ENCODE measurements around the gene GAB3.
"Not testable (repeated sequence)": the region's sequence is repeated elsewhere in the genome, so short reads cannot be mapped to it uniquely, and the experiment has no call there.

GAB3 gene

GRCh38 chrX:154654925-154655324, 96.0 kb downstream of the GAB3 start:
- DNase-seq: no peak

DNA sequence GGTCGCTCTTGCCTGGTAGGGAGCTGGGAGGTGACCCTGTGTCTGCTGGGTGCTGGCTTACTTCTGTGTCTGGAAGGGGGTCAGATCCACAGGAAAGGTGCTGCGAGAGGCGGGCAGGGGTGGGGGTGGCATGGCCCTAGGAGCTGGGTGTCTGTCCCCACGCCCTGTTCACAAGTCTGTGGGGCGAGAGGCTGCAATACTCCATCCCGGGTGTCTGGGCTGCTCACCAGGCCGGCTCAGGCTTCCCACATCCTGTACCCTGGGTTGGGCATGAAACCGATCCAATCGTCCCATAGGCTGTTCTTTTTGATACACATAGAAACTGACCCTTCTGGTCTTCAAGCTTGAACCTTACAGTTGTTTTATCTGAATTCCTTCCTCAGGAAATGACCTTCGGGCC, 96.5 kb downstream of the GAB3 start:
- DNase-seq: no peak

DNA sequence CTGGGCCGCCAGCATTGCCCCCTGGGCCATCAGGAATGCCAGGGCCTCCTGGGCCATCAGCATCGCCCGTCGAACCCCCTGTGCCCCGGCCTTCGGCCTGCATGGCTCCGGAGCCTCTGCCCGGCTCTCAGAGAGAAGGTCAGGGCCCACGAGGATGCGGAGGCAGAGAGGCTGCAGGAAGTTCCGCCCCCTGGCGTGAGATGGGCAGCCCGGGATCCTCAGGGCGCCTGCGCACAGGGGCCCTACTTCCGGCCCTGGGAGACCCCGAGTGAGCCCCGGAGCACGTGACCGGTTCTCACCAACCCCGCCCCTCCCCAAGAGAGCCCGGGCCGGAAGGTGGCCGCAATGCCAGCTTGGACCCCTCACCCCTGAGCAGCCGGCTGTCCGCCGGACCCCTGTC, 97.5 kb downstream of the GAB3 start, which contains the start of gene CTAG2:
TSS of gene CTAG2 (minus strand) at position 167 of the 400 bp plus-strand sequence. CDS start at position 103, 64 bp downstream.
- DNase-seq: not testable (repeated sequence)

- DNase-seq: no peak
These were observed 97.9 kb downstream of the GAB3 start for GRCh38 chrX:154653048-154653401.

DNA sequence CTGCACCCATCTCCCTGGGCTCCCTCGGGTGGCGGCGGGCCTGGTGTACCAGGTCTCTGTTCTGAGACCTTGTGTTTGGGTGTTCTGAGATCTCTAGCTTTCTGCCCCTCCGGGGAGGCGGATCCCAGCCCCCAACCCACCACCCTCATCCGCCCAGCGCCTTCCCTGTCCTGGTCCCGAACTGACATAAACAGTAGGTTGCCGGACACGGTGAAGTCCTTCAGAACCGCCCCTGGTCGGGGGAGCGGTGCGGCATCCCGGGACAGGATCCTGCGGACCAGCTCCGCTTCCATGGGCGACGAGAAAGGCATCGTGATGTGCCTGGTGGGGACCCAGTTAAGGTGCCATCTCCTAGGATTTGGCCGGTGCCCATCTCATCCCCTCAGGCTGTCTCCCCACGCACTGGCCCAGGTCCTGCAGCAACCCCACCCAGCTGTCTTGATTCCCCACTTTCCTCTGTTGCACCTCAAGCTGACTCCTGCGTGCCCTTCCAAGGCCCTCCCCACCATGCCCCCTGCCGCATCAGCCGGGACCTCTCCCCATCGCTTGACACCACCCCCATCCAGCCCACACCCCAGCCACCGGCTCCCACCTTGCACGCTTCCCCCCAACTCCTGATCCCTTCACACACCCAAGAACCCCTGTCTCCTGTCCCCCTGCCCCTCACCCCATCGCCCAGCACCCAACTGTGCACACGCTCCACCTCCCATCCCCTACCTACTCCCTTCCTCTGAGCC, 98.4 kb downstream of the GAB3 start:
- DNase-seq: no peak

GRCh38 chrX:154650221-154650510, 100.7 kb downstream of the GAB3 start:
- no peak for DNase-seq

DNA sequence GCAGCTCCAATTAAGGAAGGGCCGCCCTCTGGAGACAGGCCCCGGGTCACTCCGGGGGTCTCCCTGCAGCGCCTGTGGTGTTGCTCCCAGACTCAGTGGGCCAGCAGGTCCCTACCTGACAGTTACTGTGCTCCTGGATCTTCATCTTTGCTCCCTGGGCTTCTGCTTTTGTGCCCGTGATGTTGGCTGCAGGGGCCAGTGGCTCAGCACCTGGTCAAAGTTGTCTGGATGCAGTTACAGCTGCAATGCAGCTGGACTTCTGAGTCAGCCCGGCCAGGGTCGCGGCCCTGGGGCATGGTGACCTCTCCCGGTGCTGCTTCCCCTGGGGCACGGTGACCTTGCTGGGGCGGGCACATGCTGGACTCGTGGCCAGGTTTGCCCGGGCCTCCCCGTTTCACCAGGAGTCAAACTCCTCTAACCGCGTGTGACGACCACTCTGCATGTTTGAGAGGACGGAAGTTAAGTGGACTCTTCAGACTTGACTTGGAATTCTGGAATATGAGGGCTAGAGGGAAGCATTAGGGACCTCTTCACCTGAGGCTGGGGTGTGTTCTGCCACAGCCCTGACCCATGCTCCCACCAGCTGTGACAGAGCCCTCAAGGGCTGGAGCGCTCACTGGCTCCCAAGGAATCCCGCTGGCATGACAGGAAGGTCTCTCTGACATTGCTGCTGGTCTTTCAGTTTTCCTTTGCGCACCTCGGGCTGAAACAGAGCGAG, 101.2 kb downstream of the GAB3 start:
- DNase-seq: no peak

- DNase-seq: no peak
These were observed 101.9 kb downstream of the GAB3 start for GRCh38 chrX:154648931-154649330.

GRCh38 chrX:154645745-154646378, 105.0 kb downstream of the GAB3 start:
- not testable (repeated sequence) for DNase-seq

GRCh38 chrX:154643708-154644107, 107.2 kb downstream of the GAB3 start:
- DNase-seq: not testable (repeated sequence)

DNA sequence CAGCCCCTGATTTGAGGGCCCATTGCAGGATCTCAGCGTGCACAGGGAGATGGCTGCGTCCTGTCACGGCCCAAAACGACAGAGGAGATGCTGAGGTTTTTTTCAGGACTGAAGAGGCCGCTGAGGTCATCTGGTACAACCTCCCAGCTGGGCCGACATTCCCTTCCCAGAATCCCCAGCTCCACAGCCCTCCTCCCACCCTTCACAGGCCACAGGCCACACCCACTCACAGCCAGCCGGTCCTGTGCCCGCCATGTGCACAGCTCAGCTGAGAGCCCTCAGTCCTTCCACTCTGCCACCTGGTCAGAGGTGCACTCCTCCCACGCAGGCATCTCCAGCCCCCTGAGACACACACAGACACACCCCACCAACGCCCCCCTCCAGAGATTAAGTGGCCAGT, 109.1 kb downstream of the GAB3 start:
- DNase-seq: not testable (repeated sequence)

GRCh38 chrX:154633661-154634060, 117.2 kb downstream of the GAB3 start:
- not testable (repeated sequence) for DNase-seq

DNA sequence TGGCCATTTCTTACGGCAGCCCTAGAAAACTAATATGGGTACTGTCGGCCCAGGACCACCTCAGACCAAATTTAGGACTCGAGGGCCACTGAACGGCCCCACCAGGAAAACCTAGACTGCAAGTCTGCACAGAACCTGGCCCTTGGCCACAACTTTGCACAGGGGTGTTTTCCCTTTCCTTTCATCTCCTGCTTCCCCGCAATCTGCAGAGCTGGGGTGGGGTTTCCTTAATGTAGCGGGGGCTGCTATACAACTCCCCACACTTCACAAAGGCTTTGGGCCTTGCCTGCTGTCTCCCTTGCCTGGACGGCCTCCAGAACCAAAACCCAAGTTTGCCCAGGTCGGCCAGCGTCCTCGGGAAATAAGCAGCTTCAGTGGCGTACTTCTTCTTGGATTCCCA, 119.9 kb downstream of the GAB3 start:
- DNase-seq: not testable (repeated sequence)

- DNase-seq: not testable (repeated sequence)
These were observed 121.9 kb downstream of the GAB3 start for GRCh38 chrX:154628960-154629359.
